Neural cell (in vitro differentiated cells): Measurements from ENCODE around the gene GLRX2.

Experiments used
- EZH2 ChIP-seq: fragments of 200-600, 300-800 bp; shearing (Covaris generic), sonication (generic); IDR thresholded peaks from 2 replicates; pipeline ENCODE4 v1.6.1; 2014; ENCODE audit warnings: antibody characterized with exemption, low read length, borderline replicate concordance, mild to moderate bottlenecking; ENCODE audit not compliant: insufficient read depth, poor library complexity, severe bottlenecking
- RAD21 ChIP-seq: fragments of 450-650 bp; conservative IDR thresholded peaks from 2 replicates; pipeline ENCODE4 v1.6.1; 2014; ENCODE audit warnings: antibody characterized with exemption, mild to moderate bottlenecking, moderate library complexity
- TAF1 ChIP-seq: IDR thresholded peaks from 2 replicates; pipeline ENCODE4 v1.6.1; 2012; ENCODE audit warnings: low read depth
- TF ChIP-seq, protein P1 (sequence below): fragments of 450-650 bp; IDR thresholded peaks from 2 replicates; pipeline ENCODE4 v1.5.1; 2014; ENCODE audit warnings: antibody characterized with exemption, mild to moderate bottlenecking, moderate library complexity; ENCODE audit not compliant: poor library complexity, severe bottlenecking

DNA sequence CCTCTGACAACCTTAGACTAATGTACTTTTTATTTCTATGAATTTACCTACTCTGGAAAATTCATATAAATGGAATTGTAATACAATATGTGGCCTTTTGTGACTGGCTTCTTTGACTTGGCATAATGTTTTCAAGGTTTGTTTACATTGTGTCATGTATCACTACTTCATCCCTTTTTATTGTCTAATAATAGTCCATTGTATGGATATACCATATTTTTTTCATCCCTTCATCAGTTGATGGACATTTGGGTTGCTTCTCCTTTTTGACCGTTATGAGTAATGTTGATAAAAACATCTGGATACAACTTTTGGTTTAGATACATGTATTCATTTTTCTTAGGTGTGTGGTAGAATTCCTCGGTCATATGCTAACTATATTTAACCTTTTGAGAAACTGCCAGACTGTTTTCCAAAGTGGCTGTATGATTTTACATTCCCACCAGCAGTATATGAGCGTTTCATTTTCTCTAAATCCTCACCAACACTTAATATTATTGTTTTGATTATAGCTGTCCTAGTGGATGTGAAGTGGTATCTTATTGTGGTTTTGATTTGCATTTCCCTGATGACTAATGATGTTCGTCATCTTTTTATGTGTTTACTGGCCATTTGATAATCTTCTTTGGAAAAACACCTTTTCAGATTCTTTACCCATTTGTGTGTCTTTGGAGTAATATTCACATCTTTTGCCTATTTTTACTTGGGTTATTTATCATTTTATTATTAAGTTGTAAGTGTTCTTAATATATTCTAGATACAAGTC lies 42.3 kb downstream of the GLRX2 start:
- TF ChIP-seq, protein P1, sequence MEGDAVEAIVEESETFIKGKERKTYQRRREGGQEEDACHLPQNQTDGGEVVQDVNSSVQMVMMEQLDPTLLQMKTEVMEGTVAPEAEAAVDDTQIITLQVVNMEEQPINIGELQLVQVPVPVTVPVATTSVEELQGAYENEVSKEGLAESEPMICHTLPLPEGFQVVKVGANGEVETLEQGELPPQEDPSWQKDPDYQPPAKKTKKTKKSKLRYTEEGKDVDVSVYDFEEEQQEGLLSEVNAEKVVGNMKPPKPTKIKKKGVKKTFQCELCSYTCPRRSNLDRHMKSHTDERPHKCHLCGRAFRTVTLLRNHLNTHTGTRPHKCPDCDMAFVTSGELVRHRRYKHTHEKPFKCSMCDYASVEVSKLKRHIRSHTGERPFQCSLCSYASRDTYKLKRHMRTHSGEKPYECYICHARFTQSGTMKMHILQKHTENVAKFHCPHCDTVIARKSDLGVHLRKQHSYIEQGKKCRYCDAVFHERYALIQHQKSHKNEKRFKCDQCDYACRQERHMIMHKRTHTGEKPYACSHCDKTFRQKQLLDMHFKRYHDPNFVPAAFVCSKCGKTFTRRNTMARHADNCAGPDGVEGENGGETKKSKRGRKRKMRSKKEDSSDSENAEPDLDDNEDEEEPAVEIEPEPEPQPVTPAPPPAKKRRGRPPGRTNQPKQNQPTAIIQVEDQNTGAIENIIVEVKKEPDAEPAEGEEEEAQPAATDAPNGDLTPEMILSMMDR = no peak
- no peak for TF ChIP-seq EZH2
- no peak for TF ChIP-seq TAF1
- no peak for TF ChIP-seq RAD21
